Progenitor cell of endocrine pancreas (in vitro differentiated cells): Measurements from ENCODE around the gene GID4. TPM values are rescaled to one million over a fixed set of nuclear protein-coding genes. Genes with fewer than 3 reads are reported as not detected.

Experiments used
- DNase-seq: peaks from one replicate; pipeline ENCODE4 v3.0.0; 2021; ENCODE audit warnings: low spot score; ENCODE audit not compliant: unreplicated experiment
- H3K27ac Mint-ChIP-seq: 2 replicates; pipeline ENCODE4 v1.8.0; 2021; ENCODE audit warnings: mild to moderate bottlenecking, moderate library complexity, mixed read lengths
- H3K27me3 Mint-ChIP-seq: 2 replicates; pipeline ENCODE4 v1.8.0; 2021; ENCODE audit warnings: mixed read lengths
- H3K36me3 Mint-ChIP-seq: 2 replicates; pipeline ENCODE4 v1.8.0; 2022; ENCODE audit warnings: mixed read lengths; ENCODE audit not compliant: insufficient read depth
- H3K4me1 Mint-ChIP-seq: 2 replicates; pipeline ENCODE4 v1.8.0; 2021; ENCODE audit warnings: low read depth, mixed read lengths
- H3K4me3 Mint-ChIP-seq: 2 replicates; pipeline ENCODE4 v1.8.0; 2021; ENCODE audit warnings: low read depth, mild to moderate bottlenecking, moderate library complexity, mixed read lengths
- H3K9me3 Mint-ChIP-seq: 2 replicates; pipeline ENCODE4 v1.8.0; 2021; ENCODE audit warnings: low read depth, mixed read lengths
- CTCF ChIP-seq: fragments of 200-600 bp; sonication (generic); IDR thresholded peaks from one replicate; pipeline ENCODE4 v1.5.0; 2021; ENCODE audit warnings: antibody characterized with exemption, mild to moderate bottlenecking; ENCODE audit not compliant: unreplicated experiment
- total RNA-seq: library from RNA; stranded (reverse); gene quantifications from 2 replicates; pipeline ENCODE4 v1.2.1, GENCODE V29; 2021

GID4 gene
- total RNA-seq, 1 donor from 2014 or later: 12.1 TPM

- no peak overlapping the region for H3K4me3 Mint-ChIP-seq
- H3K27ac Mint-ChIP-seq: no peak overlapping the region
- no peaks in the 10 kb centered on the region for H3K27me3 Mint-ChIP-seq
- TF ChIP-seq CTCF: no peak
- no peak for DNase-seq
- H3K36me3 Mint-ChIP-seq: peaks cover 6% of the 10 kb centered on the region
- H3K9me3 Mint-ChIP-seq: no peaks in the 10 kb centered on the region
- H3K4me1 Mint-ChIP-seq: peaks cover 3% of the 10 kb centered on the region
Observed at GRCh38 chr17:18016426-18016825, 22.8 kb upstream of the GID4 start.

- H3K4me1 Mint-ChIP-seq: peaks cover 3% of the 10 kb centered on the region
- peaks cover 4% of the 10 kb centered on the region for H3K36me3 Mint-ChIP-seq
- H3K27ac Mint-ChIP-seq: no peak overlapping the region
- H3K4me3 Mint-ChIP-seq: no peak overlapping the region
- no peaks in the 10 kb centered on the region for H3K27me3 Mint-ChIP-seq
- H3K9me3 Mint-ChIP-seq: no peaks in the 10 kb centered on the region
- TF ChIP-seq CTCF: no peak
- DNase-seq: no peak
Observed at GRCh38 chr17:18017958-18018357, 21.2 kb upstream of the GID4 start.

GRCh38 chr17:18018411-18018921 is 20.7 kb upstream of the GID4 start:
- Mint-ChIP-seq H3K36me3 (peaks cover 2% of the 10 kb centered on the region), H3K27me3 (no peaks in the 10 kb centered on the region), H3K27ac (no peak overlapping the region), H3K9me3 (no peaks in the 10 kb centered on the region), H3K4me3 (no peak overlapping the region), H3K4me1 (peaks cover 3% of the 10 kb centered on the region)
- no peak for DNase-seq
- no peak for TF ChIP-seq CTCF

- H3K27me3 Mint-ChIP-seq: no peaks in the 10 kb centered on the region
- H3K27ac Mint-ChIP-seq: no peak overlapping the region
- TF ChIP-seq CTCF: no peak
- no peak overlapping the region for H3K4me3 Mint-ChIP-seq
- H3K4me1 Mint-ChIP-seq: peaks cover 3% of the 10 kb centered on the region
- no peaks in the 10 kb centered on the region for H3K9me3 Mint-ChIP-seq
- peaks cover 2% of the 10 kb centered on the region for H3K36me3 Mint-ChIP-seq
- DNase-seq: no peak
Observed at GRCh38 chr17:18019838-18020154, 19.4 kb upstream of the GID4 start.

- no peak overlapping the region for H3K4me3 Mint-ChIP-seq
- peaks cover 3% of the 10 kb centered on the region for H3K4me1 Mint-ChIP-seq
- DNase-seq: no peak
- H3K27me3 Mint-ChIP-seq: no peaks in the 10 kb centered on the region
- peaks cover 1% of the 10 kb centered on the region for H3K36me3 Mint-ChIP-seq
- no peak overlapping the region for H3K27ac Mint-ChIP-seq
- TF ChIP-seq CTCF: no peak
- no peaks in the 10 kb centered on the region for H3K9me3 Mint-ChIP-seq
Observed at GRCh38 chr17:18020971-18021370, 18.2 kb upstream of the GID4 start.
